GM12801 (cell line): ENCODE measurements around the gene GRK4.

Source experiments
- CTCF ChIP-seq: IDR thresholded peaks from one replicate; pipeline ENCODE4 v1.5.1; 2011; ENCODE audit warnings: control low read depth; ENCODE audit not compliant: insufficient read length; ENCODE audit errors: extremely low read depth

GRK4 gene

GRCh38 chr4:3009422-3009821, 46.1 kb downstream of the GRK4 start:
- no peak for TF ChIP-seq CTCF

- TF ChIP-seq CTCF, result no peak
Observed at GRCh38 chr4:3010577-3010976, 47.2 kb downstream of the GRK4 start.

DNA sequence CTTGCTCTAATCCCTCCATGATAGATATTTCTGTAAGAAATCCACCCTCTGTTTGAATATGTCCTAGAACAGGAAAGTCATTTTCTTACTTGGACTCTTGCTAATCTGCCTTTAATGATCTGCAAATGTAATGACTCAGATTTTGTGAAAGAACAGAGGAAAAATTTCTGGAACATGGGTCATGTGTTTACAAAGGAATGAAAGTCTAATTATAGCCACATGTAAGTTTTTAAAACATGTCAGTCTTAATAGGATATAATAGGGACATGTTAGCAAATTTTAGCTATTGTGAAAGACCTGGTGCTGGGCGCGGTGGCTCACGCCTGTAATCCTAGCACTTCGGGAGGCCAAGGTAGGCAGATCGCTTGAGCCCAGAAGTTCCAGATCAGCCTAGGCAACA, 47.6 kb downstream of the GRK4 start:
- TF ChIP-seq CTCF, result no peak

DNA sequence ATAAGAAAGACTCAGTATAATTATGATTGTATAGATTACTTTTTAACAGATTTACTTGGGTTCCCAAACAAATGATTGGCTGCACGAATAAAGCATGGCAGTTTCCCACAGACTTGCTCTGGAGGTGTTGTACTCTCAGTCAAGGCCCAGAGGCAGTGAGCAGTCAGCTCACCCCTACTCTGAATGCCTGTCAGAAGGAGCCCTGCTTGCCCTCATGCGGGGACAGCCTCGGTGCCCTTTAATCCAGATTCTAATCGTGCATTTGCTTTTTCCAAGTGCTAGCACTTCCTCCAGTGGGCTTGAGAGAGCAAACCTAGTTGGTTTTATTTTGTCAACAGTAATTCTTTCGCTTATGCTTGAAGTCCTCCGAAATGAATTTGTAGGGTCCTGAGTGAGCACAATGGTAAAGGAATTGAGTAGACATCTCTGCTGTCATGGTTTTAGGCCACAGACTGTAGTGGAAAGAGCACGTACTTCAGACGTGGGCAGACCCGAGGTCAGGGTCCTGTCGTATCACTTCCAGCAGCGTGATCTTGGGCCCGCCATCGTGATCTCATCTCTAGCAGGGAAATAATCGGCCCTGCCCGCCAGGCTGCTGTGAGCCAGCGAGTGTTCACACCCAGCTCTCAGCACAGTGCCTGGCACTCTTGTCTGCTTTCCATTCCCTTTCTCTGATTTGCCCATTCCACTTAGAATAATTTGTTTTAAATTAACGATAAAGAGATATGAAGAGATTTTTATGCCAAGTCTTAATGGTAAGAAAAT, 48.3 kb downstream of the GRK4 start:
- TF ChIP-seq CTCF, result no peak

DNA sequence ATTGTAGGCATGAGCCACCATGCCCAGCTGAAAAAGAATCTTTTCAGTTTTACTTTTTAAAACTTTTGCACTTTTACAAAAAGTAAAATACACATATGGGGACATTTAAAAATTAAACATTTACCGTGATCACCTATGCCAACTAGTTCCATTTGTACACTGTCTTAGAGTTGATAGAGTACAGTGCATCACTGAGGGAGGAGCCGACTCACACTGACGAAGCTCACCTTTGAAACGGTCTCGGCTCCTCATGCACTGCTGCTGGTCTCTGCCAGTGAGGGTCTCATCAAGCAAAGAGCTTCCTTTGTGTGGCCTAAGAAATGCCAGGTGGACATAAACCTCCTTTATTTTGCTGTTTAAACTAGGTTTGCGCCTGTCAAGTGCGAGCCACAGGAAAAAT, 50.0 kb downstream of the GRK4 start:
- no peak for TF ChIP-seq CTCF

DNA sequence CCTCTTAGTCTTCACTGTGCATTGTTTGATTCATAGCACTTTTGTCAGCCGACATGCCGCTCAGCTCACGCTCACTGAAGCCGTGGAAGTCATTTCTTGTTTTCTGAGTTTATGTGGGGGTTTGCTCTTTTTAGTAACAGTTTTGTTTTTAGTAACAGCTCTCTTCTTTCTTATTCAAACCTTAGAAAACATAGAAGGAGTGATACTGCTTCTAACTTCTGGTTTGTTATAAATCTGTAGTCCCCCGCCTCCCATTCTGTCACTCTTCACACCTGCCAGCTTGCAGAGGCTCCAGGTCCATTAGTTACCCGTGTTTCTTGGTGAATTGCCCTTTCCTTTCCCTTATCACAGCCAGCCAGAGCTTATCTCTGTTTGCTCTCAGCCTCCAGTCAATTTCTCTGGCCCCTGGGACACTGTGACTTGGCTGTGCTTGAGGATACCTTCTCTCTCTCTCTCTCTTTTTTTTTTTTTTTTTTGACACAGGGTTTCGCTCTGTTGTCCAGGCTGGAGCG, 50.5 kb downstream of the GRK4 start:
- TF ChIP-seq CTCF, result no peak

GRCh38 chr4:3016961-3017360, 53.6 kb downstream of the GRK4 start:
- TF ChIP-seq CTCF, result no peak
